Left renal pelvis (tissue), 4 donors: ENCODE measurements around the gene GNS. TPM values are rescaled to one million over a fixed set of nuclear protein-coding genes. Genes with fewer than 3 reads are reported as not detected.
"Not testable (repeated sequence)": the region's sequence is repeated elsewhere in the genome, so short reads cannot be mapped to it uniquely, and the experiment has no call there.

ENCODE experiments used
- DNase-seq, 4 donors: peaks; one replicate each; pipeline ENCODE4 v3.0.0-alpha.2; 2013; ENCODE audit warnings: low read depth in 4 of 4, low spot score in 3 of 4
- polyA plus RNA-seq, 4 donors: library from polyadenylated mRNA; unstranded; fragments of 120-200 nt; gene quantifications; one replicate each; pipeline ENCODE4 v1.2.1, GENCODE V29; 2013; ENCODE audit not compliant: insufficient read length in 4 of 4

The GNS gene
- polyA plus RNA-seq, 4 donors = 135 to 183 (median 151) TPM

DNA sequence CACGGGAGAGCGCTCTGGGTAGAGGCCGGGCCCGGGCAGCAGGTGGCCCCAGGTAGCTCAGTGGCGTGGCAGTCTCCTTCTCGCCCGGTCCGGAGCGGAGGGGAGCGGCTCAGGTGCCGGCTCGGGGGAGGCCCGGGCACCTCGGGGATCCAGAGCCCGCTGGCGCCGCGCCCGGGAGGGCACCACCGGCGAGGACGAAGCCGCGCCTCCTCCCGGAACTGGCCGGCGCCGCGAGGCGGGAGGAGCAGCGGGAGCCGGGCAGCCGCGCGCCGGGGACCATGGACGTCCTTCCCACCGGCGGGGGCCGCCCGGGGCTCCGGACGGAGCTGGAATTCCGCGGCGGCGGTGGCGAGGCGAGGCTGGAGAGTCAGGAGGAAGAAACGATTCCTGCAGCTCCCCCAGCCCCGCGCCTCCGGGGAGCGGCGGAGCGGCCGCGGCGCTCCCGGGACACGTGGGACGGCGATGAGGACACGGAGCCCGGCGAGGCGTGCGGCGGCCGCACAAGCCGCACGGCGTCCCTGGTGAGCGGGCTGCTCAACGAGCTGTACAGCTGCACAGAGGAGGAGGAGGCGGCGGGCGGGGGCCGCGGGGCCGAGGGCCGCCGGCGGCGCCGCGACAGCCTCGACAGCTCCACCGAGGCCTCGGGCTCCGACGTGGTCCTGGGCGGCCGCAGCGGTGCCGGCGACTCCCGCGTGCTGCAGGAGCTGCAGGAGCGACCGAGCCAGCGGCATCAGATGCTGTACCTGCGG is 21.5 kb upstream of the GNS start:
- DNase-seq = no peak

DNA sequence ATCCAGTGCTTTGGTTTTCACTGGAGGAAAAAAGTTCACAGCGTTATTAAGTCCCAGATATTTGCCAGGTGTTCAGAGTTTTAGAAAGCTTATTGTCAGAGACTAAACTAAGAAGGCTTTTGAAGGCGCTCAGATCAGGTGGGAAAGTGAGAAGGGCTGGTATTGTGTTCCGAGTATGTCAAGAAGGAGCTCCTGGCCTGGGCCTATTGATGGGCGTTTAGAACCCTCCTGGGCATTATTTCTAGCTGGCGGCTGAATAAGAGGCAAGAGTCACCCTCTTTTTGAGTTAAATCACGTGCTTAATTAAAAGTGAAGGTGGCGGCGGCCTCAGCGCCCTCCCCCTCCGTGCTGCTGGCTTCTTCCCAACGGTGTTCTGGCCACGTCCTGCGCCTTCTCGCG is 20.9 kb upstream of the GNS start:
- no peak for DNase-seq

DNA sequence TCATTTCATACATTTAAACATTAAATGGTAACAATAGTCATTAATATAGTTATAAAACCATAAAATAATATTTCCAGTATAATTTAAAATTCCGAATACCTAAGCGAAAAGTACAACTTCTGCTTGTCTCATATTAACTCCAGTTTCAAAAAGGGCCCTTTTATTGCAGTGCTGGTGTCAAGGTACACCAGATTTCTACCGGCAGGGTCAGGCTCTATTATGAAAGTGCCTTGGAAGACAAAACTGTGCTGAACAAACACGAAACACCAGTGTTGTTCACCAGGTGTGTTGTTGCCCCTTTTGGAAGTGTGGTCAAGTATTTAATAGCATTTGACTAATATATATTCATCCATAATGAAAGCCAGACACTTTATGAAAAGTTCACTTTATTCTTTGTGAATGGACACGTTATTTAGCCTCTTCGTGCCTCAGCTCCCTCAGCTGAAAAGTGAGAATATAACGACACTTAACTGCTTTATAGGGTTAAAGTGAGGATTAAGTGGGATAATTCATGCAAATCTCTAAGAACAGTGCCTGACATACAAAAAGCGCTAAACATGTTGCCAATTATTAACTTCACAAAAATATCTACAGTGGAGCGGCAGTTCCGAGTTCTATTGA is 20.3 kb upstream of the GNS start:
- DNase-seq = no peak

DNA sequence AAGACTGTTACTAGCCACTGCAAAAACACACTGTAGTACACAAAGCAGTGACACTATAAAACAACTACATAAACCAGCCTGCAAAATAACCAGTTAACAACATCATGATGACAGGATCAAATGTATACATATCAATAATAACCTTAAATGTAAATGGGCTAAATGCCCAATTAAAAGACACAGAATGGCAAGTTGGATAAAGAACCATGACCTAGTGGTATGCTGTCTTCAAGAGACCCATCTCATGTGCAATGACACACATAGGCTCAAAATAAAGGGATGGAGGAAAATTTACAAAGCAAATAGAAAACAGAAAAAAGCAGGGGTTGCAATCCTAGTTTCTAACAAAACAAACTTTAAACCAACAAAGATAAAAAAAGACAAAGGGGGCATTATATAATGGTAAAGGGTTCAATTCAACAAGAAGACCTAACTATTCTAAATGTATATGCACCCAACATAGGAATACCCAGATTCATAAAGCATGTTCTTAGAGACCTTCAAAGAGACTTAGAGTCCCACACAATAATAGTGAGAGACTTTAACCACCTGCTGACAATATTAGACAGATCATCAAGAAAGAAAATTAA is 16.0 kb upstream of the GNS start:
- DNase-seq = not testable (repeated sequence)

DNA sequence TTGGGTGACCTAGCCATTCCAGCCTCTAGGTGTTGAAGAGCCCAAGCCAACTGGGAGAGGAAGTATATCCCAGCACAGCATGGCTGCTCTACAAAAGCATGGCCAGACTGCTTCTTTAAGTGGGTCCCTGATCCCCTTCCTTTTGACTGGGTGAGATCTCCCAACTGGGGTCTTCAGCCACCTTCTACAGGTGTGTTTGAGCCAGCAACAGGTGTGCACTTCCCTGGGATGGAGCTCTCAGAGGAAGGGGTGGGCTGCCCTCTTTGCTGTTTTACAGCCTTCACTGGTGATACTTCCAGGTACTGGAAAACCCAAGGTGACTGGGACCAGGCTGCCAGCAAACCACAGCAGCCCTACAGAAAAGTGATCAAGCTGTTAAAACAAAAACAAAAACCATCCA is 14.2 kb upstream of the GNS start:
- DNase-seq = no peak

DNA sequence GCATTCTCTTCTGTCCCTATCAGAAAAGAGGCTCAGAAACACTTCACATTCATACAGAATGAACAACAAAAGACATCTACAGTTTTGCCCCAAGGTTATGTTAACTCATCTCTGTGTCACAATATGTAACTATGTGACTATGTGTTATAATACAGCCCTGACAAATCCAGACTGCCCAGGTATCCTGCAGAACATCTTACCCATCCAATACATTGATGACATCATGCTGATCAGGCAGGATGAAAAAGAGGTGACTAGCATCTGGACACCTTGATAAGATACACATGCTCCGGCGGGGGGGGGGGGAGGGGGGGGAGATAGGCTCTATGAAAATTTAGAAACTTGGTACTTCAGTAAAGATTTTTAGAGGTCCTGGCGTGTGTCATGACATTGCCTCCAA is 8.3 kb upstream of the GNS start:
- DNase-seq = no peak

DNA sequence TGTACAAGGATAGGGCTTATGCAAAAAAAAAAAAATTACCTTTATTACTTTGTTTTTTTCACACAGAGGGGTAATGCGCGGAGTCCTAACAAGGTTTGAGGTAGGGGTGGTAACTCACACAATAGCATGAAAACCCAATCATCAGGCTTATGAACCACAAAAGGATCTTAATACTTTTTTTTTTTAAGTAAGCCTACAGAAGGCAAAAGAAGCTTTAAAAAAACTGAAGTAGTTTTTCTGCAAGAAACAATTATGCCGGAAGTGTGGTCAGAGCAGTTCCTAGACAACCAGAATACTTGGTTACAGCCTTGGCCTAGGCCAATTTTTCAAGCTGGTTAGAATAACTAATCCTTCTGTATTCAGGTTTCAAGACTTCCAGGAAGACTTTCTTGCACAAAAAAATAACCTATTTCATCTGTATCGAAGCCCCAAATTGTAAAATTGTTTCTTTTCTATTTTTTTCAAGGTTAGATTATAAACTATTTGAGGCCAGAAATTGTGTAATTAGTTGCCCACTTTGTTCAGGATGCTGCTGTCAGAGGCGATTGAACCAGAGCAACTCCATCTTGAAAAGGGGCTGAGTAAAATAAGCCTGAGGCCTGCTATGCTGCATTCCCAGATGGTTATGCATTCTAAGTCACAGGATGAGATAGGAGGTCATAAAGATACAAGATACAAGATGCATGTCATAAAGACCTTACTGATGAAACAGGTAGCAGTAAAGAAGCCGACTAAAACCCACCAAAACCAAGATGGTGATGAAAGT is 1.8 kb upstream of the GNS start:
- DNase-seq = no peak

DNA sequence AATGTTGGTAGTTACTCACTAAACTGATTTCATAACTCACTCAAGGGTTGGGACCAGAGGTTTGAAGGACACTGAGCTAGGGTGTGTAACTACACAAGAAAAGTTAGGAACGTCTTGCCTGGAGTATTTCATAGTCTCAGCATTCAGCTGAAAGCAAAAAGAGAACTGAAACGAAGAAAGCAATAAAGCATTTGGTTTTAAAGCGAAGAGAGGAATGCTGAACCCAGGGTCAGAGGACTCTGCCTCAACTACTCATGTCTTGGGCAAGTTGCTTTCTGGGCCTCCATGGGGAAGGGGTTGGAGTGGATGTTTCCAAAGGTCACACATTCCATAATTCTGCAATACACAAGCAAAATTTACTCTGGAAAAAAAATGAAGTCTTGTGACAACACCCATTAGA is 1.4 kb downstream of the GNS start:
- no peak for DNase-seq

DNA sequence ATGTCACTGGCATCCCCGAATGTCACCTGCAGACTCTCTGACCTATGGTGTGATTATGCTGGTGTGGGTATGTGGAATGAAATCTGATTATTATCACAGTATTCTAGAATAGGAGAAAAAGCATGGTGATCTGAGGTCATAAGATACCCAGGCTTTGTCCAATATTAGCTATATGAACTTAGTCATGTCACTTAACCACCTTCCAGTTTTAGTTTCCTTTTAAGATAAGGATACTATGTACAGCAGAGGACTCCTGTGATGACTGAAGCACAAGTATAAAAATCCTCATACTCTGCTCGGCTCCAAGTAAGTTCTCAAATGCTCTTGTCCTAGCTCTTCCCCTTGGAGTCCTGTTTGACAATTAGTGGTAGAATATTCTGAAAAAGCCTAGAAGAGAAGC is 2.8 kb downstream of the GNS start:
- DNase-seq = no peak

DNA sequence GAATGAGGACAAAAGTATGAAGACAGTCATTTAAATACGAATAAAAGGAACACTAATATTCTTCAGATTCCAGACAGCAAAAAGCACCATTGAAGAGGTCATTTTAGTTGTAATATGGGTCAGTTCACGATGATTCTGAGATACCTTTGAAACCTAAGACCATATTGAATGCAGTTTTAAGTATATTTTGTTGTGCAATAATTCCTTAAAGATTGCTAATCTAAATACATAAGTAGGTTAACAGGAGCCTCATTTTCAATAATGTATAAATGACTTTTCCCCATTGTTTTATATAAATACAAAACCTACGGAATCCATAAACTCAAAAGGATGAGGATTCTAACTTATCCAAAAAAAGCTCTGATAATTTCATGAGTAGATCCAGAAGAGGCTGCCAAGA is 5.8 kb downstream of the GNS start:
- no peak for DNase-seq

DNA sequence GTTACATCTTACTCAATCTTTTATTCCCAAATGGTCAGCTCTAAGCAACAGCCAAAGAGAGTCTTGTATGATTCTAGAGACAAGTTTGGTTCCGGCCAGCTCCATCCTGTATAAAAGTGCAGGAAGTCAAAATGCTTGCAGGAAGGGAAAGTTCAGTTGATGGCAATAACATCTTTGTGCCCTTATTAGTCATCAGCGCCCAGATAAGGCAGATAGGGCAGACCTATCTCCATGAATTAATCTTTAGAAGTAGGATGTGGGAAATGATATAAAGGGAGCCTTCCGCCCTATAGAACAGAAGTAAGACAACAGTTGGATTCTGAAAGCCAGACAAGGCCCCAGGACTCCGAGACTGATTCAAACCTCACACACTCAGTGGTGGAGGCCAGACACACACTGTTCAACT is 6.4 kb downstream of the GNS start:
- DNase-seq = no peak

DNA sequence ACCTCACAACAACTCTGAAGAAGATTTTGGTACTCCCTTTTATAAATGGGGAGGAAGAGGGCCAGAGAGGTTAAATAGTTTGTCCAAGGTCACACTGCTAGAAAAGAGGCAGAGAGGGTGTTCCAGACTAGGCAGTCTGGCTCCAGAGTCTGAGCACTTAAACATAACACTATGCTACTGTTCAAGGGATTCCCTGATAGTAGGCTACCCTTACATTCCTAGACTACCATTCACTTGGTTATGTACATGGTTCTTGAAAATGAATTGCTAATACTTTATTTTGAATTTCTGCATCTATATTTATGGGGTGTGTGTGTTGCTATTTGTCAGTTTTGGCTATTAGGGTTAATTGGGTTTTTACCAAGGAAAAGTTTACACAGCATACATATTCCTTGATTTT is 7.2 kb downstream of the GNS start:
- DNase-seq = no peak

DNA sequence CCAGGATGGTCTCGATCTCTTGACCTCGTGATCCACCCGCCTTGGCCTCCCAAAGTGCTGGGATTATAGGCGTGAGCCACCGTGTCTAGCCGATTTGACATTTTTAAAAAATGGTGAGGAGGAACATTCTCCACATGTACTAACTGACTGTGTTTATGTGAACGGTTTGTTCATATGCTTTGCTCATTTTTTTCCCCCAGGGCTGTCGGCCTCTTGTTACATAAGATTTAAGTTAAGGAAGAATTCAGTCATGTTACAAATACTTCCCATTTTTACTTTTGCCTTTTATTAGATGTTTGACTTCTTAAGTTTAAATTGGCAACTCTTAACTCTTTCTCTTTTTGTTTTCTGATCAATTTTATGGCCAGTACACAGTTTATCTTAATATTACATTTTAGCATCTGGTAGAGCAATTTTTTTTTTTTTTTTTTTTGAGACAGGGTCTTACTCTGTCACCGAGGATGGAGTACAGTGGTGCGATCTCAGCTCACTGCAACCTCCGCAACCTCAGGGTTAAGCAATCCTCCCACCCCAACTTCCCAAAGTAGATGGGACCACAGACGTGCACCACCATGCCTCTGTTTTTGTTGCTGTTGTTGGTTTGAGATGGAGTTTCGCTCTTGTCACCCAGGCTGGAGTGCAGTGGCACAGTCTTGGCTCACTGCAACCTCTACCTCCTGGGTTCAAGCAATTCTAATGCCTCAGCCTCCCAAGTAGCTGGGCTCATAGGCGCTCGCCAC is 9.6 kb downstream of the GNS start:
- no peak for DNase-seq

DNA sequence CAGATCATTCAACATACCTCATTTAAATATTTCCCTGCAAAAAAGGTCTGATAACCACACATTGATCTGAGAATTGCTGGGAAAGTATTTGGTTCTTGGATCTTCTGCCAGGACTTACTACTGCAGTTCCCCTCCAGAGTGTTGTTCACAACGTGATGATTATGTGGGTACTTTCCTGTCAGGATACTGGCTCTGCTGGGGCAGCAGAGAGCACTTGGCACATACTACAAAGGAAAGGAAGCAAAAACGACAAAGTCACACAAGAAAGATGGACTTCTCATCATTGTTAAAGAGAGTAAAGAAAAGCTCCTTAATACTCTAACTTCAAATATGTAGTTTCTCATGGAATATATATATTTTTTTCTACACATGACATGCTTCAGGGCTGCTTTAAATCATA is 11.5 kb downstream of the GNS start:
- no peak for DNase-seq

DNA sequence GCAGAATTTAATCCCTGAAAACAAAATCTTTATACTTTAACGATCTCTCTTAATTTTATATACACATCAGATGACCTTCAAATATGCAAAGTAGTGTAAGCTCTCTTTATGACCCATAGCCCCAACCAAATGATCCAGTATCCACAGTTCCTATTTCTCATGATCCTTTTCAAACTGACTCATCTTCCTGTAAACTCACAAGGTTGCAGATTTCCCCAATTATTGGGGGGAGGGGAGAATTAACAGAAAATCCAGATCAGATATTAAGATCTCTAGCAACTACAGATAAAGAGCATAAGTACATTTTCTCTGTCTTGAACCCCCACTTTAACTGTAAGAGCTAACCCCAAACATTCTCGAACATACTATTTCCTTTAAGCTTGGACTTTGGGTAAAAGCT is 12.5 kb downstream of the GNS start:
- no peak for DNase-seq

DNA sequence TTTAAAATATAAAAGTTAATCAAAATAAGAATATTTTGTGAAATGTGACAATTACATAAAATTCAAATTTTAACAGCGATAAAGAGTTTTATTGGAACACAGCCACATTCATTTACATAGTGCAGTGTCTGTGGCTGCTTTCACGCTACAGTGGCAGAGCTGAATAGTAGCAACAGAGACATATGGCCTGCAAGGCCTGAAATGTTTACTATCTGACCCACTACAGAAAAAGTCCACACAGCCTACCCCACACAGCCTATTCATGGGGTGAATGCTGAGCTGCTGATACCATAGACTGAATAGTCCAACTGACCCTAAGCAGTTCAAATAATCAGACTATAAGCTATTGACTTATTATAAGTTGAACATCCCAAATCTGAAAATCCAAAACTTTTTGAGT is 13.2 kb downstream of the GNS start:
- no peak for DNase-seq

DNA sequence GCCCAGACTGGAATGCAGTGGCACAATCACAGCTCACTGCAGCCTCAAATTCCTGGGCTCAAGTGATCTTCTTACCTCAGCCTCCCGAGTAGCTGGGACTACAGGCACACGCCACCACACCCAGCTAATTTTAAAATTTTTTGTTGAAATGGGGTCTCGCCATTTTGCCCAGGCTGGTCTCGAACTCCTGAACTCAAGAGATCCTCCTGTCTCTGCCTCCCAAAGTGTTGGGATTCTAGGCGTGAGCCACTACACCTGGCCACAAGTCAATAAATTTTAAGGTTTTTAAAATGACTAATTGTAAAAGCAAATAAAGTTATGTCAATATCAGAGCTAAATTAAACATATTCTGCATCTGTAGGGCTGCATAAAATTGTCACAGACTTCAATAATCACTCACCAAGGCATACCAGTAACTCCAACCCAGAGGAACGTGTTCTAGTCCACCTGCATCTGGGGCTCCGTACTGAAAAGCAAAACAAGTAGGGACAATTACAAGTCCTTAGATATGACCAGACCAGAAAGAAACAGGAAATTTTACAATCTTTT is 13.9 kb downstream of the GNS start:
- DNase-seq = no peak

DNA sequence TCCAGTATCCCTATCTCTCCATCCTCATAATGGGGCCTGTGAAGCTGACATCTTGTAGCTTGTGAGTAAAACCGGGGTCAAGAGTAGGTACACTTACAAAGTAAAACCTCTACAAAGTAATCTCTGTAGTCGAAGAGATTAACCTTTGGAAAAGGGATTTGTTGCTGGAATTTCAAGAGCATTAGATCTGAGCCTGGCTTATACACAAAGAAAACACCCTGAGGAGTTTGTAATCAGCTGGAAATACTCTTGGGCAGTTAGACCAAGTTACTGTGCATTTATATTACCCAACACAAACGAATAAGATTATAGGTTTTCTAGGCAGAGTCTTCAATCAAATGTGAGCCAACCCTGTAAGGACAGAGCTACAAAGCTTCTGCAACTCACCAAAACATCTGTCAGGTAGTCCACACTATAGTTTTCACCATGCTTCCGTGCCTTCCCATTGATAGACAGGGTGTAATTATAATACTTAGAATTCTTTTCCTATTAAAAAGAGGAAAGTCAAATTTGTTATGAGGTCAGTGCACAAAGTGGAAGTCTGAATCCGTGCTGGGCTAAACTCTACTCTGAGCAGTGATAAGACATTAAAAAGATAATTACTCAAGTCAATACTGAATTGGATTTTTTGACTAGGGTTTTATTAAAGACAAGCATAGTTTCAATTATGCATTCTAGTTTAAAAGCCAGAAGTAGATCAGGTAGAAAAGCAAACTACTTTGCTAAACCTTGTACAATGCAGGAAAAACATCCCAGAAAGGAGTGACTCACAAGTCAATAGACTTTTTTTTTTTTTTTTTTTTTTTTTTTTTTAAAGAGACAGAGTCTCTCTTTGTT is 14.6 kb downstream of the GNS start:
- DNase-seq = no peak

DNA sequence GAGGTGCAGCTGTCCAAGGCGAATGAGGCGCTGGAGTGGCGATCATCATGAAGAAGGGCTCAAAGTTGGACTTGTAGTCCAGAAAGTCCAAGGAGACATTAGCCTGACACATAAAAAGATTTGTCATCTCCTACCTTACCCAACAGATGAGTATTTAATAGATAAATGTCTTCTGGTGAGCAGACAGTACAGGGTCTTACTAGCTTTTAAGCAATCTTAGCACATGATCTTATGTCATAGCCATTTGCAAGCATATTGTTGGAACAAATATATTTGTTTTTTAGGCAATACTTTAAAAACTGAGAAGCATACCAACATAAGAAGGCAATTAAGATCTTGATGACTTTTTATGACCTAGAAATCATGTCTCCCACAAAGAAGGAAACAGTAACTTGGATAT is 16.0 kb downstream of the GNS start:
- DNase-seq = no peak

DNA sequence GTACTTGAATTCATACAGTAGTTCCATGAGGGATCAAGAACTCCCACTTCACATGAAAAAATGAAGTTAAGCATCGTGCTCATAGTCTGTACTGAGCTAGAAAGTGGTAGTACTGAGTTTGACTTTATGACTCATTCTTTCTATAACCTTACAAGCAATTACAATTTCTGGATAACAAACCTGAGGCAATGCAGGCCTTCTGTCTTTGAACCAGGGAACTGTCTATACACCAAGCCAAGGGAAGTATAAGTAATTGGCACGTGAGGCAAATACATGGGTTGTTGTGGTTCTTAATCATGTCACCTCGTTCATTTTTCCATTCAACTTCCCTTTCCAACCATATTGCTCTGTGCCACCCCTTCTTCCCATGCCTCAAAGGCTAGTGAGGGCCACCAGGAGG is 16.8 kb downstream of the GNS start:
- no peak for DNase-seq
